Vagina (tissue), 2 donors: ENCODE measurements around the gene NHSL2. TPM values are rescaled to one million over a fixed set of nuclear protein-coding genes. Genes with fewer than 3 reads are reported as not detected.
"Not testable (repeated sequence)": the region's sequence is repeated elsewhere in the genome, so short reads cannot be mapped to it uniquely, and the experiment has no call there.

Experiments used
- DNase-seq, 2 donors: peaks; one replicate each; pipeline ENCODE4 v3.0.0-alpha.2; 2017; ENCODE audit errors: extremely low spot score in 2 of 2
- H3K27ac ChIP-seq: fragments of 200-600 bp; sonication (generic); one replicate; pipeline ENCODE4 v1.5.1; 2019
- H3K27me3 ChIP-seq: fragments of 200-600 bp; sonication (generic); one replicate; pipeline ENCODE4 v1.5.1; 2019
- H3K36me3 ChIP-seq, 2 donors: fragments of 200-600 bp; sonication (generic); one replicate each; pipeline ENCODE4 v1.5.1; 2017 to 2019
- H3K4me1 ChIP-seq: fragments of 200-600 bp; sonication (generic); one replicate; pipeline ENCODE4 v1.5.1; 2019
- H3K4me3 ChIP-seq, 2 donors: fragments of 200-600 bp; sonication (generic); 1 replicate in 1 of 2; 2 replicates in 1 of 2; pipeline ENCODE4 v1.5.1; 2016 to 2019
- H3K9me3 ChIP-seq: fragments of 200-600 bp; sonication (generic); one replicate; pipeline ENCODE4 v1.5.1; 2019
- CTCF ChIP-seq, 3 experiments: fragments of 450-650 bp in 2 of 3; fragments of 200-600 bp in 1 of 3; sonication (generic) in 1 of 3; IDR thresholded peaks; one replicate each; pipeline ENCODE4 v1.5.1; 2017 to 2019; ENCODE audit warnings: antibody characterized with exemption in 3 of 3, mild to moderate bottlenecking in 2 of 3, moderate library complexity in 2 of 3
- POLR2A ChIP-seq, 2 donors: fragments of 450-650 bp; IDR thresholded peaks; one replicate each; pipeline ENCODE4 v1.6.1; 2017; ENCODE audit warnings: antibody characterized with exemption in 2 of 2, mild to moderate bottlenecking in 2 of 2, moderate library complexity in 2 of 2
- POLR2AphosphoS5 ChIP-seq, 2 donors: sonication (generic); formaldehyde crosslinking; IDR thresholded peaks; one replicate each; pipeline ENCODE4 v1.9.0; 2017; ENCODE audit warnings: antibody characterized with exemption in 2 of 2, mild to moderate bottlenecking in 2 of 2, low read depth in 1 of 2; ENCODE audit not compliant: insufficient read depth in 1 of 2
- intact Hi-C: fragments of 100-400 bp; cut with DNase I; formaldehyde crosslinking; loops from one replicate; pipeline ENCODE4 v1.15.1; 2023
- total RNA-seq: library from RNA; depleted of rRNA; stranded (reverse); fragments of >200 nt; gene quantifications from one replicate; pipeline ENCODE4 v1.2.3, GENCODE V29; 2016

The NHSL2 gene
- total RNA-seq, 1 donor from 2014 or later = 12.3 TPM

GRCh38 chrX:72052415-72053090, 141.9 kb downstream of the NHSL2 start:
- DNase-seq = no peak
- Histone ChIP-seq H3K27ac (no peak overlapping the region), H3K27me3 (no peaks in the 10 kb centered on the region), H3K4me3 (no peak overlapping the region), H3K4me1 (no peaks in the 10 kb centered on the region), H3K9me3 (no peaks in the 10 kb centered on the region), H3K36me3 (no peaks in the 10 kb centered on the region)
- TF ChIP-seq POLR2AphosphoS5 (IDR thresholded peaks at IDR 0.05; ENCODE audit: insufficient read depth in 1 of 2, low read depth in 1 of 2) (no peak), POLR2A (IDR thresholded peaks at IDR 0.05) (no peak), CTCF (IDR thresholded peaks at IDR 0.05) (no peak)
- intact Hi-C loops = no loop called here

- no peak overlapping the region for H3K4me3 ChIP-seq
- H3K36me3 ChIP-seq = no peaks in the 10 kb centered on the region
- DNase-seq = no peak
- intact Hi-C loops = no loop called here
- H3K27me3 ChIP-seq = no peaks in the 10 kb centered on the region
- H3K27ac ChIP-seq = no peak overlapping the region
- no peaks in the 10 kb centered on the region for H3K9me3 ChIP-seq
- H3K4me1 ChIP-seq = no peaks in the 10 kb centered on the region
- TF ChIP-seq POLR2A (IDR thresholded peaks at IDR 0.05) (no peak), CTCF (IDR thresholded peaks at IDR 0.05) (no peak), POLR2AphosphoS5 (IDR thresholded peaks at IDR 0.05; ENCODE audit: insufficient read depth in 1 of 2, low read depth in 1 of 2) (no peak)
These were observed 142.9 kb downstream of the NHSL2 start for GRCh38 chrX:72053508-72053907.

GRCh38 chrX:72054779-72055489, 144.3 kb downstream of the NHSL2 start:
- intact Hi-C loops = no loop called here
- TF ChIP-seq POLR2A (IDR thresholded peaks at IDR 0.05) (no peak), CTCF (IDR thresholded peaks at IDR 0.05) (no peak), POLR2AphosphoS5 (IDR thresholded peaks at IDR 0.05; ENCODE audit: insufficient read depth in 1 of 2, low read depth in 1 of 2) (no peak)
- Histone ChIP-seq H3K27me3 (no peaks in the 10 kb centered on the region), H3K9me3 (no peaks in the 10 kb centered on the region), H3K36me3 (no peaks in the 10 kb centered on the region), H3K4me3 (no peak overlapping the region), H3K27ac (no peak overlapping the region), H3K4me1 (no peaks in the 10 kb centered on the region)
- no peak for DNase-seq

GRCh38 chrX:72057331-72057730, 146.7 kb downstream of the NHSL2 start:
- Histone ChIP-seq H3K9me3 (no peaks in the 10 kb centered on the region), H3K36me3 (no peaks in the 10 kb centered on the region), H3K4me3 (no peak overlapping the region), H3K27ac (no peak overlapping the region), H3K4me1 (no peaks in the 10 kb centered on the region), H3K27me3 (no peaks in the 10 kb centered on the region)
- TF ChIP-seq POLR2AphosphoS5 (IDR thresholded peaks at IDR 0.05; ENCODE audit: insufficient read depth in 1 of 2, low read depth in 1 of 2) (no peak), CTCF (IDR thresholded peaks at IDR 0.05) (no peak), POLR2A (IDR thresholded peaks at IDR 0.05) (no peak)
- no peak for DNase-seq
- intact Hi-C loops = no loop called here

- intact Hi-C loops = no loop called here
- Histone ChIP-seq H3K4me1 (no peaks in the 10 kb centered on the region), H3K9me3 (no peaks in the 10 kb centered on the region), H3K27me3 (no peaks in the 10 kb centered on the region), H3K27ac (no peak overlapping the region), H3K4me3 (no peak overlapping the region), H3K36me3 (no peaks in the 10 kb centered on the region)
- DNase-seq = no peak
- no peak for TF ChIP-seq POLR2AphosphoS5 (IDR thresholded peaks at IDR 0.05; ENCODE audit: insufficient read depth in 1 of 2, low read depth in 1 of 2)
- no peak for TF ChIP-seq POLR2A (IDR thresholded peaks at IDR 0.05)
- TF ChIP-seq CTCF (IDR thresholded peaks at IDR 0.05) = no peak
These were observed 147.2 kb downstream of the NHSL2 start for GRCh38 chrX:72057849-72058248.

GRCh38 chrX:72058346-72058745, 147.7 kb downstream of the NHSL2 start:
- DNase-seq, H3K27me3 ChIP-seq, H3K27ac ChIP-seq, H3K9me3 ChIP-seq, H3K4me1 ChIP-seq, H3K4me3 ChIP-seq, intact Hi-C loops, H3K36me3 ChIP-seq: not testable (repeated sequence)
